A549 (cell line): ENCODE data around the gene PLA2G5. TPM values are rescaled to one million over a fixed set of nuclear protein-coding genes. Genes with fewer than 3 reads are reported as not detected.
"Not testable (repeated sequence)": the region's sequence is repeated elsewhere in the genome, so short reads cannot be mapped to it uniquely, and the experiment has no call there.

Source experiments
- ATAC-seq, 2 experiments: fragments of 200-7000 bp in 1 of 2; fragments of >200 bp in 1 of 2; cut with Nextera tagmentation in 1 of 2; cut with Tn5 transposase in 1 of 2; 3 replicates each; pipeline versions ENCODE4 v1.8.0 to v1.9.1; 2018 to 2020; ENCODE audit warnings: mild to moderate bottlenecking in 1 of 2, moderate library complexity in 1 of 2
- CTCF ChIA-PET: fragments of 300-600 bp; sonication (Branson Sonifier 250); formaldehyde crosslinking; extraction: SDS; loops from one replicate; lab custom pipeline; 2021; ENCODE audit warnings: antibody characterized with exemption, inconsistent platforms; lab: Yijun Ruan, JAX
- POLR2A ChIA-PET: fragments of 350-600 bp; formaldehyde crosslinking; extraction: SDS; loops from one replicate; lab custom pipeline; 2021; ENCODE audit warnings: antibody characterized with exemption, inconsistent platforms; lab: Yijun Ruan, JAX
- DNase-seq, 2 experiments: peaks; one replicate each; pipeline versions ENCODE4 v3.0.0 to v3.0.0-alpha.2; 2011 to 2016; ENCODE audit warnings: low read depth in 1 of 2, low spot score in 1 of 2
- FAIRE-seq: peaks from 2 replicates; lab custom pipeline; 2011; peaks lifted over from hg19 to GRCh38; lab: Jason Lieb, UNC
- H3K27ac ChIP-seq, 2 experiments: fragments of >200 bp; sonication (Bioruptor Twin); formaldehyde crosslinking; 3 replicates each; pipeline ENCODE4 v1.5.1; 2016 to 2017
- H3K4me1 ChIP-seq: fragments of >200 bp; sonication (Bioruptor Twin); formaldehyde crosslinking; 3 replicates; pipeline ENCODE4 v1.6.1; 2016
- H3K4me2 ChIP-seq: fragments of >200 bp; sonication (Bioruptor Twin); formaldehyde crosslinking; 3 replicates; pipeline ENCODE4 v1.6.1; 2016
- H3K4me3 ChIP-seq: fragments of >200 bp; sonication (Bioruptor Twin); formaldehyde crosslinking; 3 replicates; pipeline ENCODE4 v1.5.1; 2016
- H3K9me3 ChIP-seq: fragments of >200 bp; sonication (Bioruptor Twin); formaldehyde crosslinking; 3 replicates; pipeline ENCODE4 v1.6.1; 2016
- BHLHE40 ChIP-seq: IDR thresholded peaks from 2 replicates; pipeline ENCODE4 v1.6.1; 2012; ENCODE audit warnings: low read depth, low read length, inconsistent platforms
- CHD4 ChIP-seq: fragments of 200-600 bp; sonication (generic); IDR thresholded peaks from 2 replicates; pipeline ENCODE4 v1.6.1; 2016; ENCODE audit warnings: antibody characterized with exemption, mild to moderate bottlenecking, borderline replicate concordance
- EHF ChIP-seq: fragments of 250-450 bp; sonication (Bioruptor Pico); IDR thresholded peaks from 2 replicates; pipeline ENCODE4 v1.5.0; 2020; ENCODE audit warnings: mild to moderate bottlenecking
- FOSL2 ChIP-seq, 2 experiments: fragments of 450-650 bp in 1 of 2; fragments of >200 bp in 1 of 2; sonication (Bioruptor Twin) in 1 of 2; formaldehyde crosslinking; IDR thresholded peaks; 2 replicates each; pipeline versions ENCODE4 v1.5.0 to v1.6.1; 2016 to 2020; ENCODE audit warnings: mild to moderate bottlenecking in 1 of 2, moderate library complexity in 1 of 2
- JUN ChIP-seq, 2 experiments: fragments of >200 bp; sonication (Bioruptor Twin); formaldehyde crosslinking; IDR thresholded peaks; 2 replicates in 1 of 2; 3 replicates in 1 of 2; pipeline ENCODE4 v1.6.1; 2016 to 2017
- KDM5A ChIP-seq: fragments of 200-600 bp; sonication (generic); IDR thresholded peaks from 2 replicates; pipeline ENCODE4 v1.6.1; 2016; ENCODE audit warnings: antibody characterized with exemption, mild to moderate bottlenecking
- NR3C1 ChIP-seq: fragments of >200 bp; sonication (Bioruptor Twin); formaldehyde crosslinking; IDR thresholded peaks from 3 replicates; pipeline ENCODE4 v1.6.1; 2017
- RAD21 ChIP-seq, 2 experiments: fragments of >200 bp in 1 of 2; sonication (Bioruptor Twin) in 1 of 2; formaldehyde crosslinking in 1 of 2; IDR thresholded peaks in 1 of 2; conservative IDR thresholded peaks in 1 of 2; 2 replicates in 1 of 2; 3 replicates in 1 of 2; pipeline ENCODE4 v1.6.1; 2012 to 2018; ENCODE audit warnings: inconsistent platforms in 1 of 2
- RNF2 ChIP-seq: fragments of 200-600 bp; sonication (generic); IDR thresholded peaks from 2 replicates; pipeline ENCODE4 v1.6.1; 2016; ENCODE audit warnings: low read depth, mild to moderate bottlenecking, antibody characterized with exemption, moderate library complexity, borderline replicate concordance
- SREBF2 ChIP-seq: fragments of 450-650 bp; IDR thresholded peaks from 2 replicates; pipeline ENCODE4 v1.6.1; 2014; ENCODE audit warnings: mild to moderate bottlenecking, moderate library complexity
- ZFP36 ChIP-seq: fragments of 450-650 bp; IDR thresholded peaks from 2 replicates; pipeline ENCODE4 v1.6.1; 2014; ENCODE audit warnings: borderline replicate concordance; ENCODE audit not compliant: partially characterized antibody
- WGBS: methylation state at CpG from one replicate; pipeline ENCODE4 v1.1.6; 2017; ENCODE audit errors: missing lambda C conversion rate; 5-methylcytosine and 5-hydroxymethylcytosine counted together
- polyA plus RNA-seq, 4 experiments: library from polyadenylated mRNA; depleted of rRNA in 3 of 4; stranded (reverse); fragments of >200 nt; fragmentation: RNase III in 1 of 4; extraction: RNeasy Plus Mini Kit Qiagen cat#74134 plus additional on column Dnase treatment in 1 of 4; gene quantifications; 2 replicates in 3 of 4; 3 replicates in 1 of 4; pipeline ENCODE4 v1.2.3, GENCODE V29; 2011 to 2017
- TF ChIP-seq, protein P1 (sequence below): fragments of >200 bp; sonication (Bioruptor Twin); formaldehyde crosslinking; IDR thresholded peaks from 3 replicates; pipeline ENCODE4 v1.5.1; 2016
- TF ChIP-seq, protein P2 (sequence below): fragments of 250-450 bp; sonication (Bioruptor Pico); IDR thresholded peaks from 2 replicates; pipeline ENCODE4 v1.5.0; 2020; ENCODE audit warnings: low read depth, mild to moderate bottlenecking, moderate library complexity
- TF ChIP-seq, protein P3 (sequence below): fragments of 450-650 bp; IDR thresholded peaks from 2 replicates; pipeline ENCODE4 v1.6.1; 2014; ENCODE audit warnings: antibody characterized with exemption
- TF ChIP-seq, protein P4 (sequence below): fragments of >200 bp; sonication (Bioruptor Twin); formaldehyde crosslinking; IDR thresholded peaks from 2 replicates; pipeline ENCODE4 v1.6.1; 2016
- TF ChIP-seq, protein P5 (sequence below): fragments of 150-350 bp; IDR thresholded peaks from 2 replicates; pipeline ENCODE4 v1.6.1; 2014; ENCODE audit warnings: low read depth, mild to moderate bottlenecking, low read length
- TF ChIP-seq, protein P6 (sequence below): fragments of 250-450 bp; sonication (Bioruptor Pico); IDR thresholded peaks from 2 replicates; pipeline ENCODE4 v1.5.0; 2021; ENCODE audit warnings: mild to moderate bottlenecking, moderate library complexity, borderline replicate concordance

PLA2G5 gene
- polyA plus RNA-seq, 2 of the 4 experiments (the other 2 are of a cell fraction) = not detected

DNA sequence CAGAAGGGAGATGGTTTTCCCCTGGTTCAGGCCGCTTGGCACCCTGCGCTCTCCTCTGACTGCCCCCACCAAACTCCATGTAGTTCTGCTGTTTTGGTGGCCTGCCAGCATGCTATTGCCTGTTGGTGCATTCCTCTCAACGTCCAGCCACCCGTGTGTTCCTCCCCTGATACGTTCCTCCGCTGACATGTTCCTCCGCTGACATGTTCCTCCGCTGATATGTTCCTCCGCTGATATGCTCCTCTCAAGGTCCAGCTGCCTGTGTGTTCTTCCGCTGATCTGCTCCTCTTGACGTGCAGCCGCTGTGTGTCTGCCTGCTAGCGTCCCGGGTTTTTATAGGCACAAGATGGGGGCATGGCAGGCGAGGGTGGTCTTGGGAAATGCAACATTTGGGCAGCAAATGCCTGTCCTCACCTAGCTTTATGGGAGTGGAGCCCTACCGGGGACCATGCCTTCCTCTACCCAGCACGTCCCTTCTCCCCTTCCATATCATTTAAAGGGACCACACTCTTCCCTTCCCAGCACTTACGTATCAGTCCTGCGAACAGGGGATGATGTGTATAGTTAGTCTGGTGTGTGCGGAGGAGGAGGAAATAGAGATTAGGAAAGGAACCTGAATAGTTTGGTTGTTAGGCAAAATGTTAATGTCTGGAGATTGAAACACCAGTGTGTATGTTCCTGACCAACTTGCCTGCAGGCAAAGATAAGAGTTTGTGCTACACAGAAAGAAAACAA is 40.6 kb upstream of the PLA2G5 start (continued):
- TF ChIP-seq, protein P1, sequence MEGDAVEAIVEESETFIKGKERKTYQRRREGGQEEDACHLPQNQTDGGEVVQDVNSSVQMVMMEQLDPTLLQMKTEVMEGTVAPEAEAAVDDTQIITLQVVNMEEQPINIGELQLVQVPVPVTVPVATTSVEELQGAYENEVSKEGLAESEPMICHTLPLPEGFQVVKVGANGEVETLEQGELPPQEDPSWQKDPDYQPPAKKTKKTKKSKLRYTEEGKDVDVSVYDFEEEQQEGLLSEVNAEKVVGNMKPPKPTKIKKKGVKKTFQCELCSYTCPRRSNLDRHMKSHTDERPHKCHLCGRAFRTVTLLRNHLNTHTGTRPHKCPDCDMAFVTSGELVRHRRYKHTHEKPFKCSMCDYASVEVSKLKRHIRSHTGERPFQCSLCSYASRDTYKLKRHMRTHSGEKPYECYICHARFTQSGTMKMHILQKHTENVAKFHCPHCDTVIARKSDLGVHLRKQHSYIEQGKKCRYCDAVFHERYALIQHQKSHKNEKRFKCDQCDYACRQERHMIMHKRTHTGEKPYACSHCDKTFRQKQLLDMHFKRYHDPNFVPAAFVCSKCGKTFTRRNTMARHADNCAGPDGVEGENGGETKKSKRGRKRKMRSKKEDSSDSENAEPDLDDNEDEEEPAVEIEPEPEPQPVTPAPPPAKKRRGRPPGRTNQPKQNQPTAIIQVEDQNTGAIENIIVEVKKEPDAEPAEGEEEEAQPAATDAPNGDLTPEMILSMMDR = no peak
- TF ChIP-seq EHF (CRISPR knock-in tag) = no peak
- no peak for TF ChIP-seq JUN (IDR thresholded peaks at IDR 0.05)
- TF ChIP-seq, all 56 proteins: peak for 0

DNA sequence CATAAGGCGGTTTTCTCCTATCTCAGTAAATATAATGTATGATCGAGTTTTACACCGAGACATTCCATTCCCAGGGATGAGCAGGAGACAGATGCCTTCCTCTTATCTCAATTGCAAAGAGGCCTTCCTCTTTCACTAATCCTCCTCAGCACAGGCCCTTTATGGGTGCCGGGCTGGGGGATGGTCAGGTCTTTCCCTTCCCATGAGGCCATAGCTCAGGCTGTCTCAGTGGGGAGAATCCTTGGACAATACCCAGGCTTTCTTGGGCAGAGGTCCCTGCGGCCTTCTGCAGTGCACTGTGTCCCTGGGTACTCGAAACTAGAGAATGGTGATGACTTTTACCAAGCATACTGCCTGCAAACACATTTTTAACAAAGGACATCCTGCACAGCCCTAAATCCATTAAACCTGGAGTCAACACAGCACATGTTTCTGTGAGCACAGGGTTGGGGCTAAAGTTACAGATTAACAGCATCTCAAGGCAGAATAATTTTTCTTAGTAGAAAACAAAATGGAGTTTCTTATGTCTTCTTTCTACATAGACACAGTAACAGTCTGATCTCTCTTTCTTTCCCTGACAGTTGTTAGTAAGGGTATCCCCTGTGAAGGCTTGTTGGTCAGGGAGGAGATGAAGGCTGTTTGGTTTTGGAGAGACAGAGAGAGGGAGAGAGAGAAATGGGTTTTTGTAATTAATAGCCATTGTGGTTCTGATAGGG is 39.4 kb upstream of the PLA2G5 start:
- H3K9me3 ChIP-seq, H3K27ac ChIP-seq, FAIRE-seq, DNase-seq, H3K4me2 ChIP-seq, H3K4me1 ChIP-seq, POLR2A ChIA-PET, CTCF ChIA-PET, H3K4me3 ChIP-seq, ATAC-seq: not testable (repeated sequence)
- WGBS = 40% methylated on average over 3 of the region's 6 CpGs

DNA sequence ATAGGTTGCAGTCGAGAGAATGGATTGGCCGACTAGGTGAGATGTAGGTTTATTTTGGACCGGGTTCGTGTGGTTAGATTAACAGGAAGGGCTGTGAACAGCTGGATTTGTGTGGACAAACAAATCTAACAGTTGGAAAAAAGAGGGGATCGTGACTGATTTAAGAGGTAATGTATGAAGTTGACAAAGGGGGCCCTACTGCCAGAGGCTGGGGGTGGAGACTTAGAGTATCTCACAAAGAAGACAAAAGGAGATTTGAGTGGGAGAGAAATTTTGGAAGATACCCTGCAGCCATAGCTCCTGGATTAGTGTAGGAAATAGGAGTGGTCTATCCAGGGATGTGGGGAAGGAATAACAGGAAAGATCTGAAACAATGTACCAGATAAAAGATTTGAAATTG is 38.8 kb upstream of the PLA2G5 start:
- ATAC-seq = no peak
- DNase-seq = no peak
- no peak overlapping the region for H3K27ac ChIP-seq
- no peak overlapping the region for H3K4me2 ChIP-seq
- no peaks in the 10 kb centered on the region for H3K4me1 ChIP-seq
- no peak for FAIRE-seq
- no peak overlapping the region for H3K4me3 ChIP-seq
- no peaks in the 10 kb centered on the region for H3K9me3 ChIP-seq
- TF ChIP-seq RNF2 (no peak), KDM5A (no peak), NR3C1 (no peak), RAD21 (conservative IDR thresholded peaks at IDR 0.05 in 1 of 2, IDR thresholded peaks at IDR 0.05 in 1 of 2) (no peak), BHLHE40 (no peak), CHD4 (no peak), FOSL2 (IDR thresholded peaks at IDR 0.05) (no peak), FOSL2 (CRISPR knock-in tag; IDR thresholded peaks at IDR 0.05) (no peak), ZFP36 (no peak), SREBF2 (no peak)
- TF ChIP-seq, protein P2, sequence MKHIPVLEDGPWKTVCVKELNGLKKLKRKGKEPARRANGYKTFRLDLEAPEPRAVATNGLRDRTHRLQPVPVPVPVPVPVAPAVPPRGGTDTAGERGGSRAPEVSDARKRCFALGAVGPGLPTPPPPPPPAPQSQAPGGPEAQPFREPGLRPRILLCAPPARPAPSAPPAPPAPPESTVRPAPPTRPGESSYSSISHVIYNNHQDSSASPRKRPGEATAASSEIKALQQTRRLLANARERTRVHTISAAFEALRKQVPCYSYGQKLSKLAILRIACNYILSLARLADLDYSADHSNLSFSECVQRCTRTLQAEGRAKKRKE (CRISPR knock-in tag) = no peak
- TF ChIP-seq, protein P3, sequence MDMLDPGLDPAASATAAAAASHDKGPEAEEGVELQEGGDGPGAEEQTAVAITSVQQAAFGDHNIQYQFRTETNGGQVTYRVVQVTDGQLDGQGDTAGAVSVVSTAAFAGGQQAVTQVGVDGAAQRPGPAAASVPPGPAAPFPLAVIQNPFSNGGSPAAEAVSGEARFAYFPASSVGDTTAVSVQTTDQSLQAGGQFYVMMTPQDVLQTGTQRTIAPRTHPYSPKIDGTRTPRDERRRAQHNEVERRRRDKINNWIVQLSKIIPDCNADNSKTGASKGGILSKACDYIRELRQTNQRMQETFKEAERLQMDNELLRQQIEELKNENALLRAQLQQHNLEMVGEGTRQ = no peak
- TF ChIP-seq, protein P4, sequence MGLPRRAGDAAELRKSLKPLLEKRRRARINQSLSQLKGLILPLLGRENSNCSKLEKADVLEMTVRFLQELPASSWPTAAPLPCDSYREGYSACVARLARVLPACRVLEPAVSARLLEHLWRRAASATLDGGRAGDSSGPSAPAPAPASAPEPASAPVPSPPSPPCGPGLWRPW = no peak
- TF ChIP-seq, protein P5, sequence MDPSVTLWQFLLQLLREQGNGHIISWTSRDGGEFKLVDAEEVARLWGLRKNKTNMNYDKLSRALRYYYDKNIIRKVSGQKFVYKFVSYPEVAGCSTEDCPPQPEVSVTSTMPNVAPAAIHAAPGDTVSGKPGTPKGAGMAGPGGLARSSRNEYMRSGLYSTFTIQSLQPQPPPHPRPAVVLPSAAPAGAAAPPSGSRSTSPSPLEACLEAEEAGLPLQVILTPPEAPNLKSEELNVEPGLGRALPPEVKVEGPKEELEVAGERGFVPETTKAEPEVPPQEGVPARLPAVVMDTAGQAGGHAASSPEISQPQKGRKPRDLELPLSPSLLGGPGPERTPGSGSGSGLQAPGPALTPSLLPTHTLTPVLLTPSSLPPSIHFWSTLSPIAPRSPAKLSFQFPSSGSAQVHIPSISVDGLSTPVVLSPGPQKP = no peak
- TF ChIP-seq, protein P6, sequence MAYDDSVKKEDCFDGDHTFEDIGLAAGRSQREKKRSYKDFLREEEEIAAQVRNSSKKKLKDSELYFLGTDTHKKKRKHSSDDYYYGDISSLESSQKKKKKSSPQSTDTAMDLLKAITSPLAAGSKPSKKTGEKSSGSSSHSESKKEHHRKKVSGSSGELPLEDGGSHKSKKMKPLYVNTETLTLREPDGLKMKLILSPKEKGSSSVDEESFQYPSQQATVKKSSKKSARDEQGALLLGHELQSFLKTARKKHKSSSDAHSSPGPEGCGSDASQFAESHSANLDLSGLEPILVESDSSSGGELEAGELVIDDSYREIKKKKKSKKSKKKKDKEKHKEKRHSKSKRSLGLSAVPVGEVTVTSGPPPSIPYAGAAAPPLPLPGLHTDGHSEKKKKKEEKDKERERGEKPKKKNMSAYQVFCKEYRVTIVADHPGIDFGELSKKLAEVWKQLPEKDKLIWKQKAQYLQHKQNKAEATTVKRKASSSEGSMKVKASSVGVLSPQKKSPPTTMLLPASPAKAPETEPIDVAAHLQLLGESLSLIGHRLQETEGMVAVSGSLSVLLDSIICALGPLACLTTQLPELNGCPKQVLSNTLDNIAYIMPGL (CRISPR knock-in tag) = no peak
- ChIA-PET POLR2A (no interaction called here), CTCF (no interaction called here)
- WGBS = 34% methylated on average over 5 of the region's 5 CpGs
